Stomach smooth muscle (tissue), 2 donors: Measurements from ENCODE around the gene ITPRID2.

Experiments used
- H3K27ac ChIP-seq: one replicate; pipeline ENCODE4 v1.7.0; 2013; ENCODE audit warnings: mild to moderate bottlenecking, low read length, inconsistent platforms
- H3K27me3 ChIP-seq, 2 donors: one replicate each; pipeline ENCODE4 v1.7.0; 2013; ENCODE audit warnings: low read length in 2 of 2; ENCODE audit not compliant: insufficient read depth in 2 of 2, control insufficient read depth in 1 of 2
- H3K36me3 ChIP-seq, 2 donors: one replicate each; pipeline ENCODE4 v1.7.0; 2013; ENCODE audit warnings: low read length in 2 of 2; ENCODE audit not compliant: control insufficient read depth in 2 of 2, insufficient read depth in 2 of 2
- H3K4me1 ChIP-seq: one replicate; pipeline ENCODE4 v1.7.0; 2013; ENCODE audit warnings: low read length; ENCODE audit not compliant: control insufficient read depth, insufficient read depth
- H3K4me3 ChIP-seq, 2 donors: one replicate each; pipeline ENCODE4 v1.7.0; 2013; ENCODE audit warnings: low read length in 2 of 2
- H3K9ac ChIP-seq, 2 donors: one replicate each; pipeline ENCODE4 v1.7.0; 2013; ENCODE audit warnings: low read length in 2 of 2, mild to moderate bottlenecking in 1 of 2
- H3K9me3 ChIP-seq, 2 donors: one replicate each; pipeline ENCODE4 v1.7.0; 2013; ENCODE audit warnings: low read length in 2 of 2; ENCODE audit not compliant: control insufficient read depth in 2 of 2
- donor health status: healthy.
- donor health status: Pancreatic carcinoma.

Gene ITPRID2

DNA sequence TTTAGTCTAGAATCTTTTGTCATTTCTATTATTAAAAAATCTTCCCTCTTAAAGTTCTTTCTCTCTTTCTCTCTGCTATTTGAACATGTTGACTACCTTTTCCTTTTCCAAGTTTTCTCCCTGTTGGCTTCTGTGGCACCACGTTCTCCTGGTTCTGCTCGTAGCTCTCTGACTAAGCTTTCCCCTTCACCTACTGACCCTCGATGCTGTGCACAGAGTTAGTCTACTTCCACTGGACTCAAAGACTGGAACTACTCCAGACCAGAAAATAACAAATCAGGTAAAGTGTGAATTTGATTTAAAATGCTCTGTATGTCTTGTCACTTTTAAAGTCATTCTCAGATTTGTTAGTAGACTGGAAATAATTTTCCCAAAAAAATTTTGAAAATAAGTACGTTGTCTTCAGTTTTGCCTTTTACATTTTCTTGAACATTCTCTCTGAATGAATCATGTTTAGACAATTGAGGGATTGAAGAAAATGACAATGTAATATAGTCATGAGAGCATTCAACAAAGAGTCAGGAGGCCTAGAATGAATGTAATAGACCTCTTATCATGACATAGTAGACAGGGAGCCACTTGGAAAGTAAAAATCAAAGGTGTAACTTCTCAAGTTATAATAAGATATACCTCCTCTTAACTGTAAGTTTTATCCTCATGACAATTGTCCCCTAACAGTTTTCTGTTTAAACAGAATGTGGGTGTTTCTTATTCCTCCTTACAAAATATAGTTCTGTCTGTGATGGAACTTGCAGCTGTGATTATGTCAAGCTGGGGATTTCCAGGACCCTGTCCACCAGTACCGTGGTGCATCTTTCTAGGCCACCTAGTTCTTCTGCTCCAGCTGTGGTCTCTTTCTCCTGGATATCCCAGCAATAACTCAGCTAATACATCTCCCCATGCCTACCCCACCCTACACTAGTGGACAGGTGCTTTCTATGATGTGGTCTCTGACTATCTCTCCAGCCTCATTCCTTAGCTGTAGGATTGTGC is 25.5 kb downstream of the ITPRID2 start:
- Histone ChIP-seq H3K27me3 (no peaks in the 10 kb centered on the region), H3K4me1 (no peaks in the 10 kb centered on the region), H3K9ac (no peak overlapping the region), H3K4me3 (no peak overlapping the region), H3K27ac (no peak overlapping the region), H3K36me3 (peaks cover 32 to 34% of the 10 kb centered on the region in 2 donors), H3K9me3 (no peaks in the 10 kb centered on the region)

DNA sequence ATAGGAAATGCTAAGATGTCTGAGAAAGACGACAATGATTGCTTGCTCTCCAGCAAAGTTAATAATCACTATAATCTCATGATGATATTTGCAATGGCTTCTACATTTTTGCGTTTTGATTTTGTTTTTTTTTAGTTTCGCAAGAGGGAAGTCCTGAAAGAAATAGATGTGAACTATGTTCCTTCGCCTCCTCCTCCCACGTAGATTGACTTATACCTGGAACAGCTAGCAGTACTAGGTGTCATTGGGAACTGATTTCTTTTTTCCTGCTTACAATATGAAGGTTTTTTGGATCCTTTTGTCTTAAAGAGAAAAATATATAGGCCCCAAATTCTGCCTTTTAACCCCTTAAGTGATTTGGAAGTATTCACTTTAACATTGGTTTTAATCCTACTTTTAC is 26.7 kb downstream of the ITPRID2 start:
- no peaks in the 10 kb centered on the region for H3K4me1 ChIP-seq
- no peak overlapping the region for H3K9ac ChIP-seq
- peaks cover 34 to 37% of the 10 kb centered on the region in 2 donors for H3K36me3 ChIP-seq
- no peak overlapping the region for H3K4me3 ChIP-seq
- no peak overlapping the region for H3K27ac ChIP-seq
- no peaks in the 10 kb centered on the region for H3K9me3 ChIP-seq
- no peaks in the 10 kb centered on the region for H3K27me3 ChIP-seq

DNA sequence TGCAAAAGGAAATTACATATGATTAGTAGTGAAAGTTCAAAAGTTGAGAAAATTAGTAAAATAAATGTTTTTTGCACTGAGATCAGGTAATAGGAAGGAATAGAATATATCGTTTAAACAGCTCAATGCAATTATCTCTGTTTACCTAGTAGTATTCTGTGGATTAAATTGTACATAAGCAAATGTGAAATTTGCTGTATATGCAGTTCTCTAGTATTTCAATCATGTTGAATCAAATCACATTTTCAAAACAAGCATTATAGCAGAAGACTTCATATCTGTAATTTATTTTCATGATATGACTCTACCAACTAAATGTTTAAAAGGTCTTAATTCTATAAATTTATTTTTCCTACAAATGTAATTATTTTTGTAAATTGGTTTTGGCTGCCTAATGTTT is 31.6 kb downstream of the ITPRID2 start:
- Histone ChIP-seq H3K4me1 (no peaks in the 10 kb centered on the region), H3K27me3 (no peaks in the 10 kb centered on the region), H3K27ac (no peak overlapping the region), H3K9ac (no peak overlapping the region), H3K9me3 (no peaks in the 10 kb centered on the region), H3K36me3 (peaks cover 18 to 20% of the 10 kb centered on the region in 2 donors), H3K4me3 (no peak overlapping the region)

DNA sequence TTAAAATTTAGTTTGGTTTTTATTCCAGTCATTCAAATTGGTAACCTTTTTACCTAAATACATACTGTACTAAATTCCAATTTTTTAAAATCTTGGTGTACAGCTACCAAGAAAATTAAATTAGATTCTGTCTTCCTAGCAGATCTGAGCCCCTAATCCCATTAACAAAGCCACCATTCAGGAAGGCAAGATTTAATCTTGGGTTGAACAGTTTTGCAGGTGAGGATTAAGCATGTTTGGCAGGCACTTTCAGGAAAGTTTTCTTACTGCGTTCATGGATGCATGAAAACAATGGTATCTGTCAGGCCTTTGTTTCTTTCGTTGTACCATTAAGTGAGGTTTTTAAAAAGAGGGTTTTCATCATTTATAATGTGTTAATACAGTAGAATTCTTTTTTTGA is 32.8 kb downstream of the ITPRID2 start:
- Histone ChIP-seq H3K36me3 (peaks cover 14 to 16% of the 10 kb centered on the region in 2 donors), H3K4me1 (no peaks in the 10 kb centered on the region), H3K27ac (no peak overlapping the region), H3K9me3 (no peaks in the 10 kb centered on the region), H3K4me3 (no peak overlapping the region), H3K9ac (no peak overlapping the region), H3K27me3 (no peaks in the 10 kb centered on the region)

DNA sequence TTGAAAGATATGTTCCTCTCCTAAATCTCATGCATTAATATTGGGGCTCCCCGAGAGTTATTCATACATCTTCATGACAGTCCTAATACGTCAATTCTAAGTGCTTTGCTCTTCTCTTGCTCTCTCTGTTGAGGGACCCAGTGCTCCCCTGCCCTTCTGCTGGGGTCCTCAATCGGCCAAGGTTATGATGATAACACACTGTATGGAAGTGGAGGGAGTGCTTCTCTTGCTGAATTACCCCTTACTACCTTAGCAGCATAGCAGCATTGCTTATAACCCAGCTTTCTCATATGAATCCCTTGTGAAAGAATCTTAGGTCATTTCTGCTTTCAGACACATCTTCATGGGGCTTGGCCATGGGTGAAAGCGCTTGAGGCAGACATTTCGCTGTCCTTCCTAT is 43.2 kb downstream of the ITPRID2 start:
- Histone ChIP-seq H3K9me3 (no peaks in the 10 kb centered on the region), H3K27ac (no peak overlapping the region), H3K9ac (no peak overlapping the region), H3K4me3 (no peak overlapping the region), H3K27me3 (no peaks in the 10 kb centered on the region), H3K36me3 (no peaks in the 10 kb centered on the region), H3K4me1 (no peaks in the 10 kb centered on the region)

DNA sequence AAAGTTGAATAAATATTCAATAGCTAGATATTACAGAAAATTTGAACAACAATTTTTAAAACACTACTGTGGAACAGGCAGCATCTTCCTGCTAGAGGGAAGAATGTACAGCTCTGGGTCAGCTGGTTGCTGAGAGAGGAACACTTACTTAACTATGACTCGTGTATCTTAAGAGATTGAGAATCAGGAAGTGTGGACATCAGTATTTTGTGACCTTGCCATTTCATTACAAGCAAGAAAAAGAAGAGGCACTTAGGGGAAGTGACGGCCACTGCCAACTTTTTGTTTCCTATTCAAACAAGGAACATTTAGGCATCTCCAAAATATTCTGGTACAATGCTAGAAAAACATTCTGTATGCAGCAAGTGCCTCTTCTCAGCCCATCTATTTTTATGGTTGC is 45.9 kb downstream of the ITPRID2 start:
- Histone ChIP-seq H3K27ac (no peak overlapping the region), H3K4me1 (no peaks in the 10 kb centered on the region), H3K9ac (no peak overlapping the region), H3K36me3 (no peaks in the 10 kb centered on the region), H3K9me3 (no peaks in the 10 kb centered on the region), H3K27me3 (no peaks in the 10 kb centered on the region), H3K4me3 (no peak overlapping the region)

DNA sequence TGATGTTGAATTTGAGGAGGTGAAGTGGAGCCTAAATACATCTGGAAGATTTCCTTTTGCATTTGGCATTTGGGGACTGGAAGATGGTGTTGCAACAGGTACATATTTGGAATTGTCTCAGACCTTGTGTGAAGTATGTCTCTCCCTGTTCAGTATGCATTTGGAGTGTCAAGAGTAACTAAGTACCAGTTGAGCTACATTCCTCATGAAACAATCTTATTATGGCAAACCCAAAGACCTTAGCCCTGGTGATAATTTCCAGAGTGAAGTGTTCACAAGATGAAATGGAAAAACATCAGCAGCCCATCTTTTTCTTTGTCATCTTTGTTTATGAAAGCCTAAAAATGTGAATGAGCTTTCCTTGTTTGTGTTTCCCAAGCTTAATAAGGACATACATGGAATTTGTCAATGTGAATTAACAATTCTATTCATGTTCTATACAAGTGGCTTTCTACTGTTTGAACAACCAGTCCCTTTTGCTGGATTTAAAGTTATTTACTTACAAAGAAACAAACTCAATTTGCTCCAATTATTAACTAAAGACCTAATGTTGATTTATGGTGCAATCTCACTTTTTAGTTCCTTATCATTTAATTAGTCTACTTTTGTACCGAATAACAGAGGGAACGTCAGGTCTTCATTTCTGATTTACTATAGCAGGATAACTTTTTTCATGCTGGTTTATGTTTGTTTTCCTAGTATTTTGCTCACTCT is 52.0 kb downstream of the ITPRID2 start:
- H3K9me3 ChIP-seq, result no peaks in the 10 kb centered on the region
- no peaks in the 10 kb centered on the region for H3K36me3 ChIP-seq
- H3K27me3 ChIP-seq, result no peaks in the 10 kb centered on the region
- no peak overlapping the region for H3K9ac ChIP-seq
- no peaks in the 10 kb centered on the region for H3K4me1 ChIP-seq
- no peak overlapping the region for H3K27ac ChIP-seq
- no peak overlapping the region for H3K4me3 ChIP-seq

DNA sequence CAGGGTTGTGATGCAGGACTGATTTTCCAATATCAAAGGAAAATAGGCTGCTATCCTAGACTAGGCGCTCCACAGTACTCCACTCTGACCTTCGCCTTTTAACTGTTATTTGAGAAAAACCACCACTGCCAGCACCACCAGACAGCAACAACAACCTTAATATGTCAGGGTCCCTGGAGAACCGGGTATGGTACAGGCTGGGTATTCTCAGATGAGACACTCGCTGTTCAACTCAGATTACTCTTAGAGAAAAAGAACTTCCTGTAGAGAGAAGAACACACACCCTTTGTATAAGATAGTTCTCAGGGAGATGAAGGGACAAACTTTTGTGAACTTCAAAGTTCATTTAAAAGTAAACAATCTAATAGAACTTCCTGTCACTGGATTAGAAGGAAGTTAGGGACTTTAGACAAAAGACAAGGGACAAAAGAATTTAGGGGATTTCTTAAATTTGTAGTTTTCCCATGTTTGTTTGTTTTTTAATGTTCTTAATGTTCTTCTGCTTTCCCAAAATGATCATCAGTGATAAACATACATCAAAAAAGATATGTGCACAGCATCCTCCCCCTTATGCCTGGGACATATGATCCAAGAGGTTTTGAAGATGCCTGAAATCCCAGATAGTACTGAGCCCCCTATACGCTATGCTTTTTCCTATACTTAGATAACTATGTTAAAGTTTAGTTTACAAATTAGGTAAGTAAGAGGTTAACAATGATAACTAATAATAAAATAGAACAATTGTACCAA is 52.8 kb downstream of the ITPRID2 start:
- H3K9ac ChIP-seq, result no peak overlapping the region
- H3K36me3 ChIP-seq, result no peaks in the 10 kb centered on the region
- H3K9me3 ChIP-seq, result no peaks in the 10 kb centered on the region
- H3K27ac ChIP-seq, result no peak overlapping the region
- H3K4me1 ChIP-seq, result no peaks in the 10 kb centered on the region
- no peaks in the 10 kb centered on the region for H3K27me3 ChIP-seq
- H3K4me3 ChIP-seq, result no peak overlapping the region

DNA sequence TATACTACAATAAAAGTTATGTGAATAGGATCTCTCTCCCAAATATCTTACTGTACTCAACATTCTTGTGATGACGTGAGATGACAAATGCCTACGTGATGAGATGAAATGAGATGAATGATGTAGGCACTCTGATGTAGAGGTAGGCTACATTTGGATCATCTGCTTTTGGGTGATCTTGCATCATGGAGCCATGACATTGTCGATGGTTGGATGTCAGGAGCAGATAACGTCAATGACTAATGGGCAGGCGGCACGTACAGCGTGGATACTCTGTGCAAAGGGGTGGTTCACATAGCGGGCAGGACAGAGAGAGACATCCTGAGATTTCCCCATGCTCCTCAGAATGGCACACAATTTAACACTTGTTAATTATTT is 53.4 kb downstream of the ITPRID2 start:
- no peaks in the 10 kb centered on the region for H3K4me1 ChIP-seq
- no peaks in the 10 kb centered on the region for H3K9me3 ChIP-seq
- H3K9ac ChIP-seq, result no peak overlapping the region
- H3K27ac ChIP-seq, result no peak overlapping the region
- H3K36me3 ChIP-seq, result no peaks in the 10 kb centered on the region
- H3K4me3 ChIP-seq, result no peak overlapping the region
- H3K27me3 ChIP-seq, result no peaks in the 10 kb centered on the region

DNA sequence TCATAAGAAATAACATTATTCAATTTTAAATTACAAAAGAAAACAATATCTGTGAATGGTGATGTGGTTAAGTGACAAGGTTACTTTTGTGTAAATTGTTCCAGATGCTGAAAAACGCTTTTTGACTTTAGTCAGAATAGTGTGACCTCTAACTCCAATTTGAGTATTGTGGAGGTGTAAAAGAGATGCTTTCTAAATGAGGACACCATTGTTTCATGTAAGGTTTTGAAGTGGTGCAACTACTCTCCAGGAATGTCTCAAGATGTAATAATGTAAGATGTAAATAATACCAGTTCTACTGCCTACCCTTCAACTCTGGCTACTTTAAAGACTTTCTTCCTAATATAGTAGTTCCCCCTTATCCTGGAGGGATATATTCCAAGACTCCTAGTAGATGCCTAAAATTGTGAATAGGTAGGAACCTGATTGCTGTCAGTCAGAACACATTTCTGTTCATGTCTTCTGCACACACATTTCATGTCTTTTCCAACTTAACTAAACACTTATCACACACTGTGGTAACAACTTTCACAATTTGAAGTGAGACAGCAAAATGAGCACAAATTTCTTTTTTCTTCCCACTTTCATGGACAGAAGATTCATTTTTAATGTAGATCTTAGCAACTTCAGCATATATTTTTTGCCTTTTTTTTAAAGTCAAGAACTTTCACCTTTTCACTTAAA is 55.1 kb downstream of the ITPRID2 start:
- no peak overlapping the region for H3K9ac ChIP-seq

More for the DNA sequence above, 55.1 kb downstream of the ITPRID2 start:
- Histone ChIP-seq H3K4me1 (no peaks in the 10 kb centered on the region), H3K4me3 (no peak overlapping the region), H3K27me3 (no peaks in the 10 kb centered on the region), H3K36me3 (no peaks in the 10 kb centered on the region), H3K9me3 (no peaks in the 10 kb centered on the region), H3K27ac (no peak overlapping the region)
